Measurements from ENCODE around the gene BCO2.

The BCO2 gene

GRCh38 chr11:112215621-112216020 is 40.3 kb downstream of the BCO2 start:
- no peak overlapping the region for H3K4me3 ChIP-seq (ENCODE audit: low read length)
- no peak for TF ChIP-seq ZNF274 (IDR thresholded peaks at IDR 0.05; ENCODE audit: low read depth, low read length)

GRCh38 chr11:112216561-112217105 is 41.3 kb downstream of the BCO2 start:
- no peak for TF ChIP-seq ZNF274 (IDR thresholded peaks at IDR 0.05; ENCODE audit: low read depth, low read length)
- H3K4me3 ChIP-seq (ENCODE audit: low read length), result no peak overlapping the region

- TF ChIP-seq ZNF274 (IDR thresholded peaks at IDR 0.05; ENCODE audit: low read depth, low read length), result no peak
- H3K4me3 ChIP-seq (ENCODE audit: low read length), result no peak overlapping the region
Measured at GRCh38 chr11:112219476-112220232, 44.3 kb downstream of the BCO2 start.

- no peak overlapping the region for H3K4me3 ChIP-seq (ENCODE audit: low read length)
- no peak for TF ChIP-seq ZNF274 (IDR thresholded peaks at IDR 0.05; ENCODE audit: low read depth, low read length)
Measured at GRCh38 chr11:112221274-112221835, 46.0 kb downstream of the BCO2 start.

GRCh38 chr11:112222303-112222702 is 47.0 kb downstream of the BCO2 start:
- no peak for TF ChIP-seq ZNF274 (IDR thresholded peaks at IDR 0.05; ENCODE audit: low read depth, low read length)

GRCh38 chr11:112223121-112223520 is 47.8 kb downstream of the BCO2 start:
- H3K4me3 ChIP-seq (ENCODE audit: low read length), result no peak overlapping the region
- TF ChIP-seq ZNF274 (IDR thresholded peaks at IDR 0.05; ENCODE audit: low read depth, low read length), result no peak

More at GRCh38 chr11:112222303-112222702, 47.0 kb downstream of the BCO2 start:
- H3K4me3 ChIP-seq (ENCODE audit: low read length), result no peak overlapping the region

- TF ChIP-seq ZNF274 (IDR thresholded peaks at IDR 0.05; ENCODE audit: low read depth, low read length), result no peak
- H3K4me3 ChIP-seq (ENCODE audit: low read length), result no peak overlapping the region
Measured at GRCh38 chr11:112223754-112224532, 48.6 kb downstream of the BCO2 start.

- TF ChIP-seq ZNF274 (IDR thresholded peaks at IDR 0.05; ENCODE audit: low read depth, low read length), result no peak
- H3K4me3 ChIP-seq (ENCODE audit: low read length), result peak overlapping the region; percentile 97; the same call in 1 of the 2 replicates
Measured at GRCh38 chr11:112225753-112226061, 50.4 kb downstream of the BCO2 start.

- no peak for TF ChIP-seq ZNF274 (IDR thresholded peaks at IDR 0.05; ENCODE audit: low read depth, low read length)
- peak within 1 kb of the TSS; percentile 97 for H3K4me3 ChIP-seq (ENCODE audit: low read length)
Measured at GRCh38 chr11:112226062-112226830, 50.9 kb downstream of the BCO2 start, which contains the start of gene PTS. PTS (plus strand) TSS chr11:112226428; CDS start chr11:112226444, 16 bp downstream.

- no peak for TF ChIP-seq ZNF274 (IDR thresholded peaks at IDR 0.05; ENCODE audit: low read depth, low read length)
- peak overlapping the region; percentile 97 for H3K4me3 ChIP-seq (ENCODE audit: low read length)
Measured at GRCh38 chr11:112226831-112227401, 51.6 kb downstream of the BCO2 start.

GRCh38 chr11:112227471-112227870 is 52.2 kb downstream of the BCO2 start:
- peak overlapping the region; percentile 97; the same call in 1 of the 2 replicates for H3K4me3 ChIP-seq (ENCODE audit: low read length)

GRCh38 chr11:112228706-112229105 is 53.4 kb downstream of the BCO2 start:
- H3K4me3 ChIP-seq (ENCODE audit: low read length), result no peak overlapping the region
- TF ChIP-seq ZNF274 (IDR thresholded peaks at IDR 0.05; ENCODE audit: low read depth, low read length), result no peak

More at GRCh38 chr11:112227471-112227870, 52.2 kb downstream of the BCO2 start:
- TF ChIP-seq ZNF274 (IDR thresholded peaks at IDR 0.05; ENCODE audit: low read depth, low read length), result no peak

GRCh38 chr11:112229159-112229558 is 53.8 kb downstream of the BCO2 start:
- no peak overlapping the region for H3K4me3 ChIP-seq (ENCODE audit: low read length)
- no peak for TF ChIP-seq ZNF274 (IDR thresholded peaks at IDR 0.05; ENCODE audit: low read depth, low read length)
